ENCODE measurements around the gene ISCU. TPM values are rescaled to one million over a fixed set of nuclear protein-coding genes. Genes with fewer than 3 reads are reported as not detected.

The ISCU gene
- total RNA-seq (2011; cell fraction: chromatin; rRNA removed; ENCODE audit: low replicate concordance), result 50.8 and 64.7 TPM in 2 replicates
- total RNA-seq (2011; cell fraction: nucleolus; rRNA removed), result 37.6 and 42.7 TPM in 2 replicates
- total RNA-seq (2011; cell fraction: nucleoplasm; rRNA removed), result 58.2 and 69.2 TPM in 2 replicates
- 92.5 and 136 TPM in 2 replicates for total RNA-seq (2014; rRNA removed)
- 74.2 and 77.5 TPM in 2 replicates for total RNA-seq (2014; rRNA removed; fragmentation: Illumina TruSeq; extraction: Trizol)
- 75.6 and 77.3 TPM in 2 replicates for total RNA-seq (2015; rRNA removed; fragmentation: Illumina TruSeq; extraction: Trizol)
- 67.8 and 68.7 TPM in 2 replicates for total RNA-seq (2021)
- polyA plus RNA-seq (2011; rRNA removed), result 80.9 and 89.6 TPM in 2 replicates
- polyA plus RNA-seq (2011; cell fraction: cytosol; rRNA removed), result 36.5 and 59.5 TPM in 2 replicates
- polyA plus RNA-seq (2011; cell fraction: nucleus; rRNA removed), result 120 and 177 TPM in 2 replicates
- 76.7 and 87.8 TPM in 2 replicates for polyA plus RNA-seq (2012)
- 69.4 and 77.7 TPM in 2 replicates for polyA plus RNA-seq (2014; fragmentation: Illumina TruSeq; extraction: Trizol)
- 10 to 100 TPM; 15.9 to 19.8 TPM for polyA plus RNA-seq (2014; fragmentation: Nextera tagmentation; extraction: Ambion mirVana)
- polyA plus RNA-seq (2014; rRNA removed), result 84.7 and 86.8 TPM in 2 replicates
- polyA minus RNA-seq (2011; rRNA and poly(A)+ RNA removed), result 65.3 and 73.2 TPM in 2 replicates
- 16.6 and 26.3 TPM in 2 replicates for polyA minus RNA-seq (2011; cell fraction: cytosol; rRNA and poly(A)+ RNA removed)
- polyA minus RNA-seq (2011; cell fraction: nucleus; rRNA and poly(A)+ RNA removed), result 25.0 and 57.6 TPM in 2 replicates
- percentile 92 among the genes with signal in this experiment for Bru-seq, nascent RNA
- percentile 92 among the genes with signal in this experiment for BruChase-seq, experiment 1, labeled RNA remaining after a 2-hour chase
- percentile 92 among the genes with signal in this experiment for BruChase-seq, experiment 2, labeled RNA remaining after a 6-hour chase
- long read RNA-seq, experiment 1, transcript ISCU-201 (5 exons, 994 nt), result major isoform, 100 of 149 reads
- long read RNA-seq, experiment 1, transcript ISCU-202 (6 exons, 1,069 nt), result minor isoform, 9 of 149 reads
- long read RNA-seq, experiment 1, partial matches to known transcripts, result 30 of 149 reads
- long read RNA-seq, experiment 1, other reads (novel, unspliced or antisense), result 8 of 149 reads
- long read RNA-seq, experiment 2, transcript ISCU-201 (5 exons, 994 nt), result major isoform, 63 of 80 reads
- long read RNA-seq, experiment 2, partial matches to known transcripts, result 2 of 80 reads
- long read RNA-seq, experiment 2, other reads (novel, unspliced or antisense), result 12 of 80 reads
- long read RNA-seq, experiment 3, transcript ISCU-201 (5 exons, 994 nt), result major isoform, 54 of 67 reads
- long read RNA-seq, experiment 3, partial matches to known transcripts, result 4 of 67 reads
- long read RNA-seq, experiment 3, other reads (novel, unspliced or antisense), result 4 of 67 reads

DNA sequence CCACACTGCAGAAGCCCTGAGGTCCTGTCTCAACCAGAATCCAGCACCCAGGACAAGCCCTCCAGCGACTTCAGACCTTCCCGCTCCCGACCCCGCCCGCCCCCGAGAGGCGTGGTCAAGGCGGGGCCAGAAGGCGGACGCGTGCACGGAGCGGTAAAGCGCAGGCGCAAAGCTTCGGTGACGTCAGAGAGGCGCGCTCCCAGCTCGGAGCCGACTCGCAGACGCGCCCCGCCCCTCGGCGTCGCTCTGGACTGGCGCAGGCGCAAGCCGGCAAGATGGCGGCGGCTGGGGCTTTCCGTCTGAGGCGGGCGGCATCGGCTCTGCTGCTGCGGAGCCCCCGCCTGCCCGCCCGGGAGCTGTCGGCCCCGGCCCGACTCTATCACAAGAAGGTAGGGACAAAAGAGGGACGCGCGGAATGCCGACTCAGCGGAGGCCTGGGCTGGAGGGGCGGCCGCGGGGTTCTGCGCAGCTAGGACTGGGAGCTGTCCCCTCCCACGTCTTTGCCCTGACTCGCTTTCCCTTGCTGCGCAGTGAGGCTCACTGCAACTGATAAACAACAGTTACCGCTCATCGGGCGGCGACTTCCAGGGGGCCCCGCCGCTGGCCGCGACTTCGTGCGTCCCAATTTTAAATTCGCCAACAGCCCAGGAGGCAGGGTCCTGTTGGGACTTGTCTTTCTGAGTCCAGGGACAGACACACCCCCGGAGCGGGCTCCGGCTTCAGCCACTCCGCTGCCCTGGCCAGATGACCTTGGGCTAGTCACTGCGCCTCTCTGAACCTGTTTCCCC is at the start of gene ISCU:
Gene ISCU (plus strand): TSS at position 249 of the 788 bp plus-strand sequence. CDS start 27 bp downstream, at position 276.
- H3K4me1 ChIP-seq (replicated peaks in 1 of 2; ENCODE audit: control insufficient read depth in 2 of 2, insufficient read depth in 2 of 2, low read length in 2 of 2), result peaks cover 8 to 26% of the 10 kb centered on the region in 2 experiments
- no peak for TF ChIP-seq NR1H2 (CRISPR knock-in tag; IDR thresholded peaks at IDR 0.05)
- TF ChIP-seq KDM1A (IDR thresholded peaks at IDR 0.05), result no peak
- no peak for TF ChIP-seq MTA2 (IDR thresholded peaks at IDR 0.05; ENCODE audit: low read depth)
- TF ChIP-seq, protein P1, sequence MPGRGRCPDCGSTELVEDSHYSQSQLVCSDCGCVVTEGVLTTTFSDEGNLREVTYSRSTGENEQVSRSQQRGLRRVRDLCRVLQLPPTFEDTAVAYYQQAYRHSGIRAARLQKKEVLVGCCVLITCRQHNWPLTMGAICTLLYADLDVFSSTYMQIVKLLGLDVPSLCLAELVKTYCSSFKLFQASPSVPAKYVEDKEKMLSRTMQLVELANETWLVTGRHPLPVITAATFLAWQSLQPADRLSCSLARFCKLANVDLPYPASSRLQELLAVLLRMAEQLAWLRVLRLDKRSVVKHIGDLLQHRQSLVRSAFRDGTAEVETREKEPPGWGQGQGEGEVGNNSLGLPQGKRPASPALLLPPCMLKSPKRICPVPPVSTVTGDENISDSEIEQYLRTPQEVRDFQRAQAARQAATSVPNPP (IDR thresholded peaks at IDR 0.05; ENCODE audit: borderline replicate concordance, insufficient read depth, insufficient read length), result no peak
- peak; percentile 74 for TF ChIP-seq ZNF24 (IDR thresholded peaks at IDR 0.05)
- TF ChIP-seq, protein P2, sequence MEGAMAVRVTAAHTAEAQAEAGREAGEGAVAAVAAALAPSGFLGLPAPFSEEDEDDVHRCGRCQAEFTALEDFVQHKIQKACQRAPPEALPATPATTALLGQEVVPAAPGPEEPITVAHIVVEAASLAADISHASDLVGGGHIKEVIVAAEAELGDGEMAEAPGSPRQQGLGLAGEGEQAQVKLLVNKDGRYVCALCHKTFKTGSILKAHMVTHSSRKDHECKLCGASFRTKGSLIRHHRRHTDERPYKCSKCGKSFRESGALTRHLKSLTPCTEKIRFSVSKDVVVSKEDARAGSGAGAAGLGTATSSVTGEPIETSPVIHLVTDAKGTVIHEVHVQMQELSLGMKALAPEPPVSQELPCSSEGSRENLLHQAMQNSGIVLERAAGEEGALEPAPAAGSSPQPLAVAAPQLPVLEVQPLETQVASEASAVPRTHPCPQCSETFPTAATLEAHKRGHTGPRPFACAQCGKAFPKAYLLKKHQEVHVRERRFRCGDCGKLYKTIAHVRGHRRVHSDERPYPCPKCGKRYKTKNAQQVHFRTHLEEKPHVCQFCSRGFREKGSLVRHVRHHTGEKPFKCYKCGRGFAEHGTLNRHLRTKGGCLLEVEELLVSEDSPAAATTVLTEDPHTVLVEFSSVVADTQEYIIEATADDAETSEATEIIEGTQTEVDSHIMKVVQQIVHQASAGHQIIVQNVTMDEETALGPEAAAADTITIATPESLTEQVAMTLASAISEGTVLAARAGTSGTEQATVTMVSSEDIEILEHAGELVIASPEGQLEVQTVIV (CRISPR knock-in tag; IDR thresholded peaks at IDR 0.05; ENCODE audit: borderline replicate concordance), result no peak
- TF ChIP-seq MYBL2 (IDR thresholded peaks at IDR 0.05; ENCODE audit: low read depth), result no peak
- TF ChIP-seq MYBL2 (CRISPR knock-in tag; IDR thresholded peaks at IDR 0.05; ENCODE audit: borderline replicate concordance), result no peak
- TF ChIP-seq NRF1 (conservative IDR thresholded peaks at IDR 0.05 in 1 of 2, IDR thresholded peaks at IDR 0.05 in 1 of 2), result peak; percentile 95 to 96
- TF ChIP-seq, protein P3, sequence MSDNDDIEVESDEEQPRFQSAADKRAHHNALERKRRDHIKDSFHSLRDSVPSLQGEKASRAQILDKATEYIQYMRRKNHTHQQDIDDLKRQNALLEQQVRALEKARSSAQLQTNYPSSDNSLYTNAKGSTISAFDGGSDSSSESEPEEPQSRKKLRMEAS (CRISPR knock-in tag; IDR thresholded peaks at IDR 0.05), result peak; percentile 88; the same call in 1 of the 2 replicates
- no peak for TF ChIP-seq BRD4 (IDR thresholded peaks at IDR 0.05)

More for the DNA sequence above, at the start of gene ISCU:
- intact Hi-C loops (cut with micrococcal nuclease), result loop anchor here (1.0 to 5.0 kb wide), 7 partner anchors 56 to 530 kb away; partner anchors contain the start of genes ALKBH2, CORO1C and SSH1
- CTCF ChIA-PET (ENCODE audit: low intra/inter-chr PET ratio), result interaction anchor here (0.6 to 3.1 kb wide), 6 partner anchors 56 to 531 kb away, joined by 3 to 30 read pairs (median 4); partner anchors contain the start of genes ALKBH2 and SELPLG
- peaks cover 53% of the 10 kb centered on the region for H3K36me3 ChIP-seq (ENCODE audit: control insufficient read depth, insufficient read depth, low read length)
- peak within 1 kb of the TSS; percentile 90 to 96 for H3K9ac ChIP-seq (ENCODE audit: insufficient read depth in 1 of 2, low read depth in 2 of 2, low read length in 2 of 2)
- under 1% methylated on average over 61 of the region's 72 CpGs for WGBS (ENCODE audit: insufficient coverage, low coverage, missing lambda C conversion rate)
- FAIRE-seq, result peak; percentile 93
- peak; percentile 96 to 99 (median 98) for DNase-seq (ENCODE audit: extremely low read depth in 1 of 4, low spot score in 3 of 4)
- POLR2A ChIA-PET, result interaction anchor here (0.5 to 2.2 kb wide), 11 partner anchors 13 to 233 kb away, joined by 3 to 6 read pairs (median 4); partner anchors contain the start of gene SELPLG
- peak within 1 kb of the TSS; percentile 97 for H3K27ac ChIP-seq (ENCODE audit: extremely low read depth, low read depth, low read length)
- no peaks in the 10 kb centered on the region for H3K27me3 ChIP-seq (ENCODE audit: control insufficient read depth in 2 of 2, insufficient read depth in 2 of 2, low read length in 2 of 2)
- ATAC-seq, result peak; percentile 85
- H4K20me1 ChIP-seq (replicated peaks; ENCODE audit: control insufficient read depth, insufficient read depth, low read length), result peaks cover 6% of the 10 kb centered on the region; the same call in 1 of the 2 replicates
- H3K4me2 ChIP-seq (ENCODE audit: insufficient read depth, low read length), result peak within 1 kb of the TSS; percentile 99
- H3K9me1 ChIP-seq (ENCODE audit: control insufficient read depth, insufficient read depth, low read length), result no peaks in the 10 kb centered on the region
- in situ Hi-C loops (cut with MboI), result loop anchor here (5.0 kb wide), 2 partner anchors 240 to 530 kb away; partner anchors contain the start of gene ALKBH2
- no TSS peak for BruUV-seq (replicated peaks)
- H3K4me3 ChIP-seq, result peak within 1 kb of the TSS; percentile 93
- no peaks in the 10 kb centered on the region for H3K9me3 ChIP-seq (replicated peaks; ENCODE audit: control insufficient read depth, insufficient read depth, low read depth, low read length)
- peaks cover 64% of the 10 kb centered on the region for H3K79me2 ChIP-seq (ENCODE audit: control insufficient read depth, insufficient read depth, low read length)
- H2AFZ ChIP-seq (ENCODE audit: low read depth, low read length), result peak within 1 kb of the TSS; percentile 92
